A549 treated with GW870086 at 1 μM for 4 hours (cell line): ENCODE results near the gene RNU11. TPM values are rescaled to one million over a fixed set of nuclear protein-coding genes. Genes with fewer than 3 reads are reported as not detected.

Source experiments
- total RNA-seq: library from RNA; stranded (reverse); fragments of 200-300 nt; extraction: Qiagen RNA extraction; gene quantifications from 5 replicates; pipeline ENCODE4 v1.2.3, GENCODE V29; 2022; ENCODE audit warnings: low read depth

RNU11 gene
- not detected in 5 replicates for total RNA-seq

GRCh38 chr1:28648474-28649198 is at the start of gene RNU11:
TSS of gene RNU11 (plus strand) at chr1:28648600.

GRCh38 chr1:28642847-28643635 is 5.4 kb upstream of the RNU11 start, which contains the start of gene TAF12:
TSS of gene TAF12 (minus strand) at chr1:28643067. CDS start at chr1:28622081, 20,986 bp downstream.

DNA sequence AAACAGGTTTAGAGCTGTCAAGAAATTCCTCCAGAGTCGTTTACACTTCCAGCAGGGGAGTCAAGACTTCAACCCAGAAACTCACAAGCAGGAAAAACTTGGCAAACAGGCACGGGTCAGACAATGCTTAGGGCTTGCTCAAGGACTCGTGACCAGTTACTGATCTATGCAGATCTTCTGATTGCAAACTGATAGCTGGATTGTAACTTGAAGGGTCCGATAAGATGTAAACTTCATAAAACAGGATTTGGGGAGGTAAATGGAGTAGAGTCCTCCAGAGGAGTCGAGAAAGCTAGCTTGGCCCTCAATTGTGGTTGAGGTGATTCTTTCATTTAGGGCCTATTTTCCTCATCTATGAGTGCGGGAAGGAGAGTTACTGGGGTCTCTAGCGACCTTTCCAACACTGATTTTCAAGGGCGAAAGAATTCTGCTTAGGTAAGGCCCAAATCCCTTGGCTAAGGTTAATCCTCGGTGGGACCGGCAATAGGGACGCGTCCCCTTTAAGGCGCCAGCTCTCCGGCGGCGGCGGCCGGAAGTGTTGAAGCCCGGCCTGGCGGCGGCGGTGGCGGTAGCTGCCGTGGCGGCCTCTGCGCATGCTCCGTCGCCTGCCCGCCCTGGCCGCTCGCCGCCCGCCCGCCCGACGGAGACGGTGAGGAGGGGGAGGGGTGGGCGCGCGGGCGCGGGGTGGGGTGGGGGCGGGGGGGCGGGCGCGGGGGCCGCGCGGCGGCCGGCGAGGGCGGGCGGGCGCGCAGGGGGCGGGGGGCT is 20.0 kb downstream of the RNU11 start, which contains the start of gene GMEB1:
Gene GMEB1, plus strand, starts transcription at position 594 of the 765 bp plus-strand sequence. CDS start 14,829 bp downstream, outside the sequence.

Other genes with a start within 250 kb of the RNU11 start
- 72.0 to 85.1 TPM (median 73.3 TPM) in 5 replicates for gene RCC1, start 142.6 kb upstream of the RNU11 start, total RNA-seq
- 17.9 to 28.0 TPM (median 25.8 TPM) in 5 replicates for gene TRNAU1AP, start 95.5 kb upstream of the RNU11 start, total RNA-seq
- 2.7 to 4.0 TPM (median 3.2 TPM) in 5 replicates for gene RAB42, start 56.3 kb upstream of the RNU11 start, total RNA-seq
- 11.4 to 14.7 TPM (median 13.1 TPM) in 5 replicates for gene TAF12, start 5.5 kb upstream of the RNU11 start, total RNA-seq
- gene GMEB1, start 20.2 kb downstream of the RNU11 start, total RNA-seq = 5.8 to 6.6 TPM (median 6.1 TPM) in 5 replicates
- 54.7 to 56.9 TPM (median 55.5 TPM) in 5 replicates for gene YTHDF2, start 88.3 kb downstream of the RNU11 start, total RNA-seq
- 0.02 TPM in 3 of 5 replicates, not detected in the others for gene OPRD1, start 163.6 kb downstream of the RNU11 start, total RNA-seq